ENCODE results near the gene CDK18.

Gene CDK18

DNA sequence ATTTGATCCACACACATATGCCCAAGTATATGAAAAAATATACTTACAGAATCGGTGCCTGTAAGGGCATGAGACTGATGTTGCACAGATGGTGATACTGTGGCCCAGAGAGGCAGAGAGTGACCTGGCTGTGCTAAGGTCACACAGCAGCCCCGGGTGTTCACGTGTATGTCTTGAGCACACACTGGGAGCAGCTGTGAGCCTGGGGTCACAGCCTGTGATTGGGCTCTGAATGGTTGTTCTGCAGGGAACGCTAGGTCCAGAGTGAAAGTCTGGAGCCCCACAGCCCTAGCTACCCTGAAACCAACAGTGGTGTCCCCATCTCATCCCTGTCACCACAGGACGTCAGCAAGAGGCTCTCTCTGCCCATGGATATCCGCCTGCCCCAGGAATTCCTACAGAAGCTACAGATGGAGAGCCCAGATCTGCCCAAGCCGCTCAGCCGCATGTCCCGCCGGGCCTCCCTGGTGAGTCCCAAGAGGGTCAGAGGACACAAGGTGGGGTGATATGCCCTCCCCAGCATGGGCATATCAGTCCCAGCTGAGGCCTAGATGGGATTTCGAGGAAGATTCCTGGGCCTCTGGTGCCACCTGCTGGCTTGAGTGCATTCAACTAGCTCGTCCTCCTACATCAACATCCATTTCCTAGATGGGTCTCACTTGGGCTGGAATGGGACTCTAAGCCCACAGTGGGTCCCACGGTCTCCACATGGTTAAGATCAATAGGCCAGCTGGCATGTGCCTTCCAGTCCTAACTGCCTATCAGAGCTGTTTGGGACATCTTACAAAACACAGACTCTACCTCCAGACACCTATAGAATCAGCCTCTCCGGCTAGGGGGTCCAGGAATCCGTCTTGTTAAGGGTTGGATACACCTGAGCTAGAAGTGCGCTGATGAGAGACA, 19.7 kb downstream of the CDK18 start:
- peak; percentile 86 for DNase-seq (ENCODE audit: low spot score)

DNA sequence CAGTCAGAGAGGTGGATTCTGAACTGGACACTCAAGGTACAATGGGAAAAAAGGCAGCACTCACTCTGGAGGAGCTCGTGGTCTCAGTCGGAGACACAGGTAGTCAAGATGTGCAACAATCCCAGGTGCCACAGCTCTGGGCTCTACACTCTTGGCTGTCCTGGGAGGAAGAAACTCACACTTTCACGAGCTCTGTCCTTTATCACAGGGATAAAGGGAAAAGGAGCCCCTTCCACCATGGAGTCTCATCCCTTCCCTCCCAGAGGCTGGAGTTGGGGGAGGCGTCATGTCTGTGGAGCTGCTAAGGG, 20.3 kb downstream of the CDK18 start:
- DNase-seq (ENCODE audit: low spot score) = no peak

DNA sequence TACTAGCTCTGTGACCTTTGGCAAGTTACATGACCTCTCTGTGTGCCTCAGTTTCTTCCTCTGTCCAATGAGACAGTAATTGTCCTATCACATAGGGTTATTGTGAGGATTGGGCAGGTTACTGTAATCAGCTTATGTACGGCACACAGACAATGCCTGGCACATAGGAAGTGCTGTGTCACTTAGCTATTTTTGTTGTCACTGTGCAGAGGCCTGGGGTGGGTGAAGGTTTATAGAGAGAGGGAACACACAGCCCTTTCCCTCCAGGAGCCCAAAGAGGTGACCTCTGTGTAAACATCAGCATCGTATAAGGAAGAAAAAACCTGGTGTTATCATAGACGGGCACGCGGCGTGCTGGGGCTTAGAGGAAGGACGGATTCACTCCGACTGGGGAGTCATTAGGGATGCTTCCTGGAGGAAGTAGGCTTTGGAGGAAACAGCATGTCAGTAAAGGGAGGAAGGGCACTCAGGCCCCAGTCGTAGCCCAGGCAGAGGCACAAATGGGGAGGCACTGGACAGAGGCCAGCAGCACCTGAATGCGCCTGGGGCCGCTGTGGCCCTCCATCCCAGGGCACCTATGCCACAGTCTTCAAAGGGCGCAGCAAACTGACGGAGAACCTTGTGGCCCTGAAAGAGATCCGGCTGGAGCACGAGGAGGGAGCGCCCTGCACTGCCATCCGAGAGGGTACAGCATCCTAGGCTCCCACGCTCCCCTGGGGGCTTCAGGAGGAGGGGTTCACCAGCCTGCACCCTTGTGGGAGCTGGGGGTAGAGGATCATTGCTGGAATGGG, 21.2 kb downstream of the CDK18 start:
- DNase-seq (ENCODE audit: low spot score) = no peak

DNA sequence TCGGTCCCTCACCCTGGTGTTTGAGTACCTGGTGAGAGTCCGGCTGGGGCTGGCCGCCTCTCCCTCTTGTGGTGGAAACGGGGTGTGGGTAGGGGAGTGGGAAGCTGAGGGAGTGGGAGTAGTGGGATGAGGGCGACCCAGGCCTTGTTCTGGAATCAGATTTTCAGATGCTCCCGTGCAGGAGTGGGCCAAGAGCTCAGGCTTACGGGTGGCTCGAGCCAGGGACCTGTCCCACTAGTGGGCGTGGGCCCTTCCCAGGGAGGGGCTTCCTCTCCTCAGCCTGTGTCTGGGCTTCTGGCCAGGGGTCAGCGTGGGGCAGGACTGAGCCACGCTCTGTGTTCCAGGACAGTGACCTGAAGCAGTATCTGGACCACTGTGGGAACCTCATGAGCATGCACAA, 22.0 kb downstream of the CDK18 start:
- DNase-seq (ENCODE audit: low spot score) = no peak

DNA sequence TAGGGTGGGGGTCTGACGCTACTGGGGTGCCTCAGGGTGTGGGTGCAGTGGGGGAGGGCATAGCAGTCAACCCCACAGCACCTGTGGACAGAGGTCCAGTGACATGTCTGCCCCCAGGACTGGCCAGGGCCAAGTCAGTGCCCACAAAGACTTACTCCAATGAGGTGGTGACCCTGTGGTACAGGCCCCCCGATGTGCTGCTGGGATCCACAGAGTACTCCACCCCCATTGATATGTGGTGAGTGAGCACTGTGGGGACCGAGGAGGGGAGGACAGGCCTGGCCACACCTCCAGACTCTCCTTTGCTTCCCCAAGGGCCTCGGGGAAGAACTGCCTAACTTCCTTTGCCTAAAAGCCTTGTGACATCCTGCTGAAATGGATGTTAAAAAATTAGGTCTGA, 23.5 kb downstream of the CDK18 start:
- no peak for DNase-seq (ENCODE audit: low spot score)

DNA sequence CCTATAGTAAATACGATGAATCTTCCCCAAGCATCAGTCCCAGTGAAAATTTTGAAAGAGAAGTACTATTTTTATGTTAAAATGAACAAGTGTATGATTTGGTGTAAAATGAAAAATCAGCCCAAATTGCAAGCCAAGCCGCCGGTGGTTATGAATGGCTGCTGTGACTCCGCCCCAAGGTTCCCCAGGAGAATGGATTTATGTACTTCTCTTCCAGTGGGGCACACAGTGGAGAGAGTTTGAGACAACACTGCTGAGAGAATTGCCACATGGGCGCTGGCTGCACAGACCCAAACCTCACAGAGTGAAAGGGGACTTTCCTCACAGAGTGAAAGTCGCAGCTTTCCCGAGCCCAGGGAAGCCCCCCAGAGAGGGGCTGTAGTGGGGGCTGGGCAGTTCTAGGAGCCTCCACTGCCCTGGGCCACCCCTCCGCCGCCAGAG, 24.0 kb downstream of the CDK18 start:
- no peak for DNase-seq (ENCODE audit: low spot score)

DNA sequence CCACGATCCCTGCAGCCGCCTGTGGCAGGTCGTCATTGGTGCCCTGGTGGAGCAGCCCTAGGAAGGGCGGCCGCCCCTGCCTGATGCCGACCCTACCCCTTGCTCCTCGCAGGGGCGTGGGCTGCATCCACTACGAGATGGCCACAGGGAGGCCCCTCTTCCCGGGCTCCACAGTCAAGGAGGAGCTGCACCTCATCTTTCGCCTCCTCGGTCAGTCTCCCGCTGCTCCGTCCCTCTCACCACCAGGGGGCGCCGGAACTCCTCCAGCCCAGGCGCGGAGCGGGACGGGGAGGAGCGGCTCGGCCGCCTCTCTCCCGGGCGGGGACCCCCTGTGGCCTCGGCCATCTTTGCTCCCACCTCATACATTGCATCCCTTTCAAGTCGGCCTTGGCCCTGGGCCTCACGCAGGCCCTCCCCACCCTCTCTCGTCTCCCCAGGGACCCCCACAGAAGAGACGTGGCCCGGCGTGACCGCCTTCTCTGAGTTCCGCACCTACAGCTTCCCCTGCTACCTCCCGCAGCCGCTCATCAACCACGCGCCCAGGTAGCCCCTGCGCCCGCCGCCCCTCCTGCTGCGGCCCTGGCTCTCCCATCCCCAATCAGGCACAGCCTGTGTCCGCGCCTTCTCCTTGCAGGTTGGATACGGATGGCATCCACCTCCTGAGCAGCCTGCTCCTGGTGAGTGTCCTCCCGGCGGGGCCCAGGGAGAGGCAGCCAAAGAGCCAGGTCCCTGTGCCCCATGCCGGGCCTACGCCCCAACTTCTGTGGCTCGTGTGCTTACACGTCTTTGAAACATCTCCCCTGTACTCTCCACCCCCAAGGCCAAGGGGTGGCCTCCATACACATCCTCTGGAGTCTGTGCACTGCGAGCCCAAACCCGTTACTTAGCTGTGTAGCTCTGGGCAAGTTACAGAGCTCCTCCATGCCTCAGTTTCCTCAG, 24.7 kb downstream of the CDK18 start:
- DNase-seq (ENCODE audit: low spot score) = peak; percentile 97

DNA sequence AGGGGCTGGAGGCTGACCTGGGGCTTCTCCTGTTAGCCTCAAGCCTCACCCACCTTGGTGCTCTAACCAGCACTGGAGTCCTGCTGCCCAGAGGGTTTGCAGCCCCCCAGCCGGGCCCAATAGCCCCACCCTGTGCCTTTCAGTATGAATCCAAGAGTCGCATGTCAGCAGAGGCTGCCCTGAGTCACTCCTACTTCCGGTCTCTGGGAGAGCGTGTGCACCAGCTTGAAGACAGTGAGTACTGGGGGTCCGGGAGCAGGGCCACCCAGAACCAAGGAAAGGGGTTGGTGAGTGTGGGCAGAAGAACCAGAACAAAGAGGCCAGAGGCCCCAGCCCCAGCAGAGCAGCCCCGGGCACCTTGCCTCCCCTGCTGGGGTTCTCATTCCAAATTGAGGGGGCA, 25.6 kb downstream of the CDK18 start:
- no peak for DNase-seq (ENCODE audit: low spot score)

DNA sequence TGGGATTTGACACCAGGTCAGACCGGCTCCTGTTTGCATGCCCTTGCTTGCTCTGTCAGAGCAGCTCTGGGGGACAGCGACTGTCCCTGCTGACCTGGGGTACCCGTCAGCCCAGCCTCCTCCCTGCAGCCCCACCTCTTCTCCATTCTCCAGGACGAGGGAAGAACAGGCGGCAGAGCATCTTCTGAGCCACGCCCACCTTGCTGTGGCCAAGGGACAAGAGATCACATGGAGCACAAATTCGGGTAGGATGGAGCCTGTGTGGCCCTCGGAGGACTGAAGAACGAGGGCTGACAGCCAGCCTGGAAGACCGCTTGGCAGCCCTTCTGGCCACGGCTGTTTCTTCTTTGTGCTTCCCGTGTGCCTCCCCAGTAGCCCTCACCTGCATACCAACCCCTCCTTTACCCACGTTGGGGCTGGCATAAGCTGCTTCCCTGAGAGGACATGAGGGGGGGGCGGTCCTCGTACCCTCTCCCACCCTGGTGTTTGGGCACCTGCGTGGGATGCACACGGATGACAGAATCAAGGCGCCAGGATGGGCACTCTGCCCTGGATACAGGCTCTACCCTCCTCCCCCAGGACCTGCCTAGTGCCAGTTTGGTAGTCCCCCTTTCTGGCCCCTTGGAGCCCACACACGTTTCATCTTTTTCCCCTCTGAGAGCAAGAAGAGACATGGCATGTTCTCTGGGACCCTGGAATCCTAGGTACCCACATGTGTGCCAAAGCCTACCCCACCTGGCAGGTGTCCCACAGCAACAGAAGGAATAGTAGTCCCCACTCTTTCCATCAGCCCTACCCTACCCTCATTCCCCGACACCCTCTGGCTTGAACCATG, 26.9 kb downstream of the CDK18 start:
- no peak for DNase-seq (ENCODE audit: low spot score)

DNA sequence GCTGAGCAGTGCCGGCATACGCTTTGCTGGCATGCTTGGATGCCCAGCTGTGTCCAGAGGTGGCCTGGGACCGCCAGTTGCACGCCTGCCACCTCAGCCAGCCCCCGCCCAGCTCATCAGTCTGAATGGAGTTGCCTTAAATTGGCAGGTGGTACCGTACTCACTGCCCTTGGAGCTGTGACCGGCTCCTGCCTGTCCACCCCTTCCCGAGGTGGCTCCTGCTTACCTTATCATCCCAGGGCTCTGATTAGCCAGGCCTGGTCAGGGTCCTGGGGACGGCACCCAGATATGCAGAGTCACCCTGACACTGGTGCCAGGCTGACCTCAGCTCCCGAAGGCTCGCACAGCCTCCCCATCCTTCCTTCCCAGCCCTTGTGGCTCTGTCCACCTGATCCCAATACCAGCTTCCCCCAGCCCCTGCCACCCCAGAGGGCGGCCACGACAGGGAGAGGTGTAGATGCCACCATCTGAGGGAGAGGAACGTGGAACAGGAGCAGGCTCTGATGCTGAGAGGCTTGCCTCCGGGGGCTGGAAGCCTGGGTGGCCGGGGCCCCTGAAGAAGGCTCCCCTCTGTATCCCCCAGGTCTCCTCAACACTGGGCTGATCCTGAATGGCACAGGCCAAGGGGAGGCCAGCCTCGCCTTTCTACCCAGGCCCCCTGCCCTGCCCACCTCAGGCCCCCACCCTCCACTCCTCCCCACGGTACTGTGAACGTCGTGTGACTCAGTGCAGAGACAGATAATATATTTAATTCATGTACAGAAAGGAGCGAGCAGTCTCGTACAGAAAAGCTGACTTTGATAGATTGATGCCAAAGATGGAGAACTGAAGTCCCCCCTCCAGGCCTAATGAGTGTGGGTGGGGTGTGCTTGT, 27.8 kb downstream of the CDK18 start:
- no peak for DNase-seq (ENCODE audit: low spot score)

DNA sequence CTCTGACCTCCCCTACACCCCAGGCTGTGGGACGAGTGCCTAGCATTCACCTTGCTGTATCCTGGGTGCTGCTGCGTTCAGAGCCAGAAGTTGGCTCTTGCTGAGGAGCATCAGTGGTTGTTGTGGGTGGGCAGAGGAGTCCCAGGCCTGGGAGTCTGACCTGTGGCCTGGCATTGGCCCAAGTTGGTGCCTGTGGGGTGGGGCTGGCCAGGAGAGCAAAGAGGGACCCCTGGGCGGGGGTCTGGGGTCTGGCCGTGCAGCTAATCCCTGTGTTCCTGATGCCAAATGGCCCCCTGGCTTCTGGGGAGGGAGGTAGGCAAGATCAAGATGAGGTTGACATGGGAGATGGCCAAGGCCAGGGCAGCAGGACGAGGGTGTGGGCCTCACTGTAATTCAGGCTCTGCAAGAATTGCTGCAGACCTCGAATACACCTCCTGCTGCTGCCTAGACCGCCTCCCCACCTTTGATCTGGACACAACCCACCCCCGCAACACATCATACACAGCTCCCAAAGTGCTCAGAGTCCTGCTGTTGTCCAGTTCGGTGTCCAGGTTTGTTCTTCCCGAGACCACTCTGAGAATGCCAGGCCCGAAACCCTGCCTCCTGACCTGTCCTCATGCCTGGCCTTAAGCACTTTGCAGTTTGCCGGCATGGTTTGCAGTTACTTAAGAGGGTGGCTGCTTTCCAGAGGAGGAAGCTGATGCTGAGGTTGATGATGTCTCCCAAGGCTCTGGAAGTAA, 28.7 kb downstream of the CDK18 start:
- DNase-seq (ENCODE audit: low spot score) = no peak

DNA sequence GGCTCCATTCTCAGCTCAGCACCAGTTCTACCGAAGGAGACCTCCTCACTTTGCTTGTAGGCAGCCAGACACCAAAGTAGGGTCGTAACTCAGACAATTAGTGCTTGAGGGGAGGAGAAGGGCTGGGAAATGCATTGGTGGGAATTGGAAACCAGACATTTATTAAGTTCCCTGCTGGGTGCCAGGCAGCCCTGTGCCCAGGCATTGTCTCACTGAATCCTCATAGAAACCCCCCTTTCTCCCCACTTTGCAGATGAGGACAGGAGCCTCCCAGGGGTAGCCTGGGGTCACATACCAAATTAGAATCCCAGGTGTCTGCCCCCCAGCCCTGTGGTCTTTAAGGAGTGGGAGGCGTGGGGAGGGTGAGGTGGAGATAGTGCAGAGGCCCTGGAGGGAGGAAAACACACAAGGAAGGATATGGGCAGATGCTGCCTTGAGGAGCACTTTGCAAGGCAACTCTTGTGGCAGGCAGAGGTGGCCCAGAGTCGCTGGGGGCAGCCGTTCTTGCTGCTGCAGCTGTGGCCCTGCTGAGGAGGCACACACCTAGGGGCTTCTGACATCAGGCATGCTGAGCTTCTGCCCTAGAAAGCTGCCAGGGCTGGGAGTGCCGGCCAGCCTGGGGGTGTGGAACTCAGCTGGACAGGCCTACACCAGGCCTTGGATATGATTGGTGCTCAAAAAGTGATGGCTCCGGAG, 29.4 kb downstream of the CDK18 start:
- DNase-seq (ENCODE audit: low spot score) = no peak

DNA sequence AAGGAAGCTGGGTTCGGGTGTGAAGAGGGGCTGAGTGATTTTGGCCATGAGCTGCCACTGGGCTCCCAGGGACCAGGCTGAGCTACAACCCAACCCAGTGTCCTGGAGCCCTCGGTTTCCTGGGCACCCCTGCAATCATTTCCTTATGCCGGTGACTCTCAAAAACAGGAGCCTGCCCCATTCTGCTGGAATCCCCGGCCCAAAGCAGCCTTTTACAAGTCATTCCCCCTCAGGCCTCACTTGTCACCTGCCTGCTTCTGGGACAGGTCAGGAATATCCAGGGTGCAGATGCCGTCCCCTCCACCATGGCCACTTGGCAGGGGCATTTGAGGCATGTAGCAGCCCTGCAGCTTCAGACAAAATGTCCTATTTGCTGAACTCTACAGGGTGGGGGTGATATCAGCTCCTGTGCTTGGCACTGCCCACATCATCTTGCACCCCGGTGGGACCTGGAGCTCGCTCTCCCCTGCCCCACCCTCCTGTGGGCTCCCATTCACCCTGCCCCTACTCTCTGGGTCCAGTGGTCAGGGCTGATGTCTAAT, 30.0 kb downstream of the CDK18 start:
- DNase-seq (ENCODE audit: low spot score) = no peak

DNA sequence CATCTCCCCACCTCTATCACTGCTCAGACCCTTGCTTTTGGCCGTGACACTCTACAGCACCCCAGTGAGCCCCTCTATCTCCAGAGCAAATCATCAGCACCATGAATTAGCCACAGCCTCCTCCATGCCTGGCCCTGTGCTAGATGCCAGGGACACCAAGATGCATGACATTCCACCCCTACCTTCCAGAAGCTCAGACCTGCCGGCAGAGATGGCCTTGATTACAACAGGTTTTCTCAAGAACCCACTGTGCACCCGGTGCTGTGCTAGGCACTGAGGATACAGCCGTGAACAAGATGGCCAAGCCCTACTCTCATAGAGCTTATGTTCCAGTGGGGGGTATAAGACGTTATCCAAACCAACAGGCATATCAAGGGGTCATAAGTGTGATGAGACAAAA, 30.6 kb downstream of the CDK18 start:
- no peak for DNase-seq (ENCODE audit: low spot score)

DNA sequence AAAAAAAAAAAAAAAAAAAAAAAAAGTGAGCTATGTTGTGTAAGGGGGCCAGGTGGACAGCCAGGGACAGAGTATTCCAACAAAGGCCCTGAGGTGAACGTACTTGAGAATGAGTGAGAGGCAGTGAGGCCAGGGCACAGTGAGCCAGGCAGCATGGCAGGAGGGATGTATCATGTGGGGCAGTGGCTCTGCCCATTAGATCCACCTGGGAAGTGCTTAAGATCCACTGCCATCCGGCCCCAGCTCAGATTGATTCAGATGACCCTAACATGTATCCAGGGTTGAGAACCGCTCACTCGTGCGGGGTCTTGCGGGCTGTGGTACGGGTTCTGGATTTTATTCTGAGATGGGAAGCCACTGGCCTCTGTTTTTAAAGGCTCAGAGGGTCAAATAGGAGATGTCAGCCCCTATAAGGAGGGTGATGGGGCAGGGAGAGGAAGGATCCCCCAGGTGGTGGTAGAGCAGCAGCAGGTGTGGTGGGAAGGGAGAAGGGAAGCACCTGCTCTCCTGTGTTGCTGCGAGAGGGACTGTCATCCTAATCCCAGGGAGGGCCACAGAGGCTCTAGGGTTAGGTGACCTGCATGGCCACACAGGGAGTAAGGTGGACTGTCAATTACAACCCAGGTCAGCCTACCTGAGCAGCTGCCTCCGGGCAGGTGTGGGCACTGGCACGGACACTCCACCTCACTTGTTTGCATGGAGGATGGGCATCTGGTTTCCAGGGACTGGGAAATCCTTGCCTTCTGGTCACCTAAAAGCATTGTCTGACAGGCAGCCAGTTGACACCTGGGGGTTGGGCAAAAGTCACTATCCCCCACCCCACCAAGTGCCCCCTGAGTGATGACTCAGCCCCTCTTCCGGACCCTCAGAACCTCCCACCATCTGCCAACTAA, 31.6 kb downstream of the CDK18 start:
- no peak for DNase-seq (ENCODE audit: low spot score)

DNA sequence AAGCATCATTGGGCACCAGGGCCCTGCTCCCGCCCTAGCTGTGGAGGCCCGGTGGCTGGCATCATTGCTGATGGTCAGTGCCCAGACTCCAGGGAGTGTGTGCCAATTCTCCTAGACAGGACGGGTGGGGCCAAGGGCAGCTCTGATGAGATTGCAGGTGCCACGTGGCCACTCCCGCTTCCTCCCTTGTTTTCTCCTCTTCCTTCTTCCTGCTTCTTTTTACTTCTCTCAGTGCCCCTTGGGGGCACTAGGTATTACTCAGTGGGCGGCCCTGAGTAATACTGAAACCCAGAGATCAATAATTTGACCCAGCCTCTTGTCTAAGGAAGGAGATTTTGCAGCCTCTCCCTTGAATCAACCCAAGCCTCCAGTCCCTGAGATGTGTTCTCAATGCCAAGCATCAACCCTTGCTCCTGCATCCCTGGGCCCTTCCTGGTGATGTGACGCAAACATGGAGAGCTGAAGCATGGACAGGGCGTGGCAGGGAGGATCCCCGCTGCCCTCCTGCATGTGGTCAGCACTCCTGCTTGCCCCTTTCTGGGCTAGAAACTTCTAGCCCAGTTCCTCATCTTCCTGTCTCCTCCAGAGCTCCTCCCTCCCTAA, 32.4 kb downstream of the CDK18 start:
- no peak for DNase-seq (ENCODE audit: low spot score)

DNA sequence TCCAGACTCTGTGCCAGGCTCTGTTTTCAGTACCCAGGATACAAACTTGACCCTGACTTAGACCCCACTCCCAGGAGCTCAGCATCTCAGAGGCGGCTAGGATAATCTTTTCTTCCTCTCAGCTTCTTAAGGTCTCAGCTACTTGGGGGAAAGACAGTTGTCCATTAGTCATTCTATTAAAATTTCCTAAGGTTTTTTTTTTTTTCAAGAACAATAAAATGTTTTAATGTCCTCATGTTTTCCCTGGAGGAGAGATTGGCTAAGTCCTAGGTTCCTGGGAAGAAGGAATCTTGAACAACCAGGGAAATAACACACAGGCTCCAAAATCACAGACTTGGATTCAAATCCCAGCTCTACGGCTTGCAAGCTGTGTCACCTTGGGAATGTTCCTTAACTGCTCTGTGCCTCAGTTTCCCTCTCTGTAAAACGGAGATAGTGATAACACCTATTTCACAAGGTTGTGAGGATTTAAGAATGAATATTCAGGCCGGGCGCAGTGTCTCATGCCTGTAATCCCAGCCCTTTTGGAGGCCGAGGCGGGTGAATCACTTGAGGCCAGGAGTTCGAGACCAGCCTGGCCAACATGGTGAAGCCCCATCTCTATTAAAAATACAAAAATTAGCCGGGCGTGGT, 33.0 kb downstream of the CDK18 start:
- no peak for DNase-seq (ENCODE audit: low spot score)
